Activated T-helper 1 cell treated with Interleukin-2 at 50 U/mL for 16 hours (primary cell): ENCODE results near the gene SLC34A2.

Experiments
- DNase-seq: peaks from one replicate; pipeline ENCODE4 v3.0.0-alpha.2; 2020; ENCODE audit warnings: low read depth

SLC34A2 gene

GRCh38 chr4:25727711-25728493, 72.3 kb downstream of the SLC34A2 start:
- DNase-seq, result no peak
